ENCODE measurements around the gene TSN.

- TF ChIP-seq CTCF (IDR thresholded peaks at IDR 0.05) (peak; percentile 48), ZFX (IDR thresholded peaks at IDR 0.05; ENCODE audit: borderline replicate concordance) (no peak)
Measured at GRCh38 chr2:121810959-121811853, 55.8 kb downstream of the TSN start.

All from 22Rv1 (cell line).